Karpas-422 (cell line): ENCODE data around the gene PCDHGA2. TPM values are rescaled to one million over a fixed set of nuclear protein-coding genes. Genes with fewer than 3 reads are reported as not detected.
A peak's percentile ranks its signal among the peaks of the same experiment; 100 is the strongest.
"Not testable (repeated sequence)": the region's sequence is repeated elsewhere in the genome, so short reads cannot be mapped to it uniquely, and the experiment has no call there.

Experiments
- DNase-seq: peaks from one replicate; pipeline ENCODE4 v3.0.0-alpha.2; 2015
- H2AFZ ChIP-seq: fragments of 200-600 bp; sonication (generic); 2 replicates; pipeline ENCODE4 v1.6.1; 2014; ENCODE audit warnings: antibody characterized with exemption, low read length, mixed read lengths
- H3K27ac ChIP-seq: fragments of 200-600 bp; sonication (generic); 2 replicates; pipeline ENCODE4 v1.5.1; 2014; ENCODE audit warnings: mild to moderate bottlenecking, low read length, moderate library complexity
- H3K27me3 ChIP-seq: fragments of 200-600 bp; sonication (generic); 2 replicates; pipeline ENCODE4 v1.6.1; 2014; ENCODE audit warnings: low read length, mixed read lengths
- H3K36me3 ChIP-seq: fragments of 200-600 bp; sonication (generic); 2 replicates; pipeline ENCODE4 v1.6.1; 2014; ENCODE audit warnings: low read length, mixed read lengths; ENCODE audit not compliant: insufficient read depth
- H3K4me1 ChIP-seq: fragments of 200-600 bp; sonication (generic); 2 replicates; pipeline ENCODE4 v1.6.1; 2014; ENCODE audit warnings: mild to moderate bottlenecking, low read length, mixed read lengths
- H3K4me2 ChIP-seq: fragments of 200-600 bp; sonication (generic); 2 replicates; pipeline ENCODE4 v1.6.1; 2014; ENCODE audit warnings: low read length, low read depth, mild to moderate bottlenecking; ENCODE audit not compliant: poor library complexity, severe bottlenecking
- H3K4me3 ChIP-seq: fragments of 200-600 bp; sonication (generic); 2 replicates; pipeline ENCODE4 v1.5.1; 2014; ENCODE audit warnings: mild to moderate bottlenecking, antibody characterized with exemption, low read length, mixed read lengths
- H3K79me2 ChIP-seq: fragments of 200-600 bp; sonication (generic); 2 replicates; pipeline ENCODE4 v1.6.1; 2014; ENCODE audit warnings: mild to moderate bottlenecking, low read length, mixed read lengths
- H3K9ac ChIP-seq: fragments of 200-600 bp; sonication (generic); 2 replicates; pipeline ENCODE4 v1.6.0; 2014; ENCODE audit warnings: low read length
- H3K9me2 ChIP-seq: fragments of 200-600 bp; sonication (generic), shearing (Covaris generic); replicated peaks from 2 replicates; pipeline ENCODE4 v1.6.0; 2014; ENCODE audit warnings: mild to moderate bottlenecking, low read length, moderate library complexity; ENCODE audit not compliant: insufficient read depth
- H3K9me3 ChIP-seq: fragments of 300-700, 200-600 bp; sonication (generic); 2 replicates; pipeline ENCODE4 v1.6.1; 2014; ENCODE audit warnings: low read length, mixed read lengths
- H4K20me1 ChIP-seq: fragments of 200-600 bp; sonication (generic); 2 replicates; pipeline ENCODE4 v1.6.1; 2014; ENCODE audit warnings: mild to moderate bottlenecking, antibody characterized with exemption, low read length, low read depth; ENCODE audit not compliant: insufficient read depth
- total RNA-seq: library from RNA; depleted of rRNA; stranded (reverse); fragments of >200 nt; shearing (Covaris generic); gene quantifications from 2 replicates; pipeline ENCODE4 v1.2.3, GENCODE V29; 2014; ENCODE audit warnings: low replicate concordance

The PCDHGA2 gene
- total RNA-seq, 1 experiment from 2014 or later = 0.04 TPM

- peaks cover 71% of the 10 kb centered on the region for H3K79me2 ChIP-seq
- not testable (repeated sequence) for H3K4me2 ChIP-seq, H3K27me3 ChIP-seq, DNase-seq, H3K9ac ChIP-seq, H3K9me2 ChIP-seq, H2AFZ ChIP-seq, H3K4me3 ChIP-seq, H4K20me1 ChIP-seq, H3K27ac ChIP-seq, H3K4me1 ChIP-seq
- H3K9me3 ChIP-seq = peaks cover 68% of the 10 kb centered on the region
- peaks cover 71% of the 10 kb centered on the region for H3K36me3 ChIP-seq
Observed at GRCh38 chr5:141375444-141376155, 37.0 kb downstream of the PCDHGA2 start.

- H3K27me3 ChIP-seq = no peaks in the 10 kb centered on the region
- H4K20me1 ChIP-seq = no peaks in the 10 kb centered on the region
- no peaks in the 10 kb centered on the region for H3K9me2 ChIP-seq
- H3K36me3 ChIP-seq = peaks cover 63% of the 10 kb centered on the region
- H3K79me2 ChIP-seq = peaks cover 37% of the 10 kb centered on the region
- H2AFZ ChIP-seq = no peak within 1 kb of the TSS
- no peak within 1 kb of the TSS for H3K27ac ChIP-seq
- peaks cover 39% of the 10 kb centered on the region for H3K9me3 ChIP-seq
- no peak within 1 kb of the TSS for H3K4me2 ChIP-seq
- no peaks in the 10 kb centered on the region for H3K4me1 ChIP-seq
- H3K9ac ChIP-seq = no peak within 1 kb of the TSS
- DNase-seq = no peak
- peak within 1 kb of the TSS; percentile 18; the same call in 1 of the 2 replicates for H3K4me3 ChIP-seq
Observed at GRCh38 chr5:141382469-141383294, 44.1 kb downstream of the PCDHGA2 start, which contains the start of gene PCDHGA7. Gene PCDHGA7, plus strand, starts transcription at chr5:141382742. Its CDS starts 158 bp downstream, at chr5:141382900.

DNA sequence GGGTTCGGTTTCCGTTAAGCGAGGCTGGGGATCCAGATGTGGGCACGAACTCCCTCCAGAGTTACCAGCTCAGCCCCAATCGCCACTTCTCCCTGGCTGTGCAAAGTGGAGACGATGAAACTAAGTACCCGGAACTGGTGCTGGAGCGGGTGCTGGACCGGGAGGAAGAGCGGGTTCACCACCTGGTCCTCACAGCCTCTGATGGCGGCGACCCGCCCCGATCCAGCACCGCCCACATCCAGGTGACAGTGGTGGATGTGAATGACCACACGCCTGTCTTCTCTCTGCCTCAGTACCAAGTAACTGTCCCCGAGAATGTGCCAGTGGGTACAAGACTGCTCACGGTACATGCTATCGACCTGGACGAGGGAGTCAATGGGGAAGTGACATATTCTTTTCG lies 44.8 kb downstream of the PCDHGA2 start:
- H3K27ac ChIP-seq = no peak overlapping the region
- H2AFZ ChIP-seq = no peak overlapping the region
- peaks cover 33% of the 10 kb centered on the region for H3K79me2 ChIP-seq
- H3K9me3 ChIP-seq = peaks cover 40% of the 10 kb centered on the region
- H3K9ac ChIP-seq = no peak overlapping the region
- no peaks in the 10 kb centered on the region for H3K9me2 ChIP-seq
- no peaks in the 10 kb centered on the region for H3K27me3 ChIP-seq
- H4K20me1 ChIP-seq = no peaks in the 10 kb centered on the region
- peaks cover 62% of the 10 kb centered on the region for H3K36me3 ChIP-seq
- DNase-seq = no peak
- no peaks in the 10 kb centered on the region for H3K4me1 ChIP-seq
- H3K4me3 ChIP-seq = peak overlapping the region; percentile 18; the same call in 1 of the 2 replicates
- no peak overlapping the region for H3K4me2 ChIP-seq

- no peak overlapping the region for H3K27ac ChIP-seq
- H3K9me3 ChIP-seq = peaks cover 38% of the 10 kb centered on the region
- no peak overlapping the region for H3K9ac ChIP-seq
- no peaks in the 10 kb centered on the region for H3K4me1 ChIP-seq
- H3K9me2 ChIP-seq = no peaks in the 10 kb centered on the region
- H3K79me2 ChIP-seq = peaks cover 21% of the 10 kb centered on the region; the same call in 1 of the 2 replicates
- H3K27me3 ChIP-seq = no peaks in the 10 kb centered on the region
- H3K4me3 ChIP-seq = no peak overlapping the region
- peaks cover 50% of the 10 kb centered on the region for H3K36me3 ChIP-seq
- no peak overlapping the region for H3K4me2 ChIP-seq
- no peak for DNase-seq
- no peak overlapping the region for H2AFZ ChIP-seq
- no peaks in the 10 kb centered on the region for H4K20me1 ChIP-seq
Observed at GRCh38 chr5:141384471-141385267, 46.1 kb downstream of the PCDHGA2 start.

GRCh38 chr5:141387557-141388311 lies 49.2 kb downstream of the PCDHGA2 start, which contains the start of gene PCDHGB4:
Gene PCDHGB4, plus strand, starts transcription at chr5:141387698. Its CDS starts 187 bp downstream, at chr5:141387885.
- not testable (repeated sequence) for H2AFZ ChIP-seq, H3K9ac ChIP-seq, H3K4me2 ChIP-seq, H3K27ac ChIP-seq, DNase-seq, H4K20me1 ChIP-seq, H3K4me1 ChIP-seq, H3K27me3 ChIP-seq, H3K4me3 ChIP-seq, H3K9me2 ChIP-seq
- Histone ChIP-seq H3K79me2 (peaks cover 12% of the 10 kb centered on the region; the same call in 1 of the 2 replicates), H3K9me3 (peaks cover 26% of the 10 kb centered on the region), H3K36me3 (peaks cover 47% of the 10 kb centered on the region)

DNA sequence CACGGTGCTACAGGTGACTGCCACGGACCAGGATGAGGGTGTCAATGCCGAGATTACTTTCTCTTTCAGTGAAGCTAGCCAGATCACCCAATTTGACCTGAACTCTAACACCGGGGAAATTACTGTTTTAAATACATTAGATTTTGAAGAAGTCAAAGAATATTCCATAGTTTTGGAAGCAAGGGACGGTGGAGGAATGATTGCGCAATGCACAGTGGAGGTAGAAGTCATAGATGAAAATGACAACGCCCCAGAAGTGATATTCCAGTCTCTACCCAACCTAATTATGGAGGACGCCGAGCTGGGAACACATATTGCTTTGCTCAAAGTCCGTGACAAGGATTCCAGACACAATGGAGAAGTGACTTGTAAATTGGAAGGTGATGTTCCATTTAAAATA lies 50.1 kb downstream of the PCDHGA2 start:
- Histone ChIP-seq H3K27ac (no peak overlapping the region), H3K27me3 (no peaks in the 10 kb centered on the region), H3K4me3 (no peak overlapping the region), H2AFZ (no peak overlapping the region), H3K79me2 (peaks cover 9% of the 10 kb centered on the region; the same call in 1 of the 2 replicates), H3K9me3 (peaks cover 24% of the 10 kb centered on the region), H3K9me2 (no peaks in the 10 kb centered on the region), H3K4me2 (no peak overlapping the region), H4K20me1 (no peaks in the 10 kb centered on the region), H3K36me3 (peaks cover 41% of the 10 kb centered on the region), H3K4me1 (no peaks in the 10 kb centered on the region), H3K9ac (no peak overlapping the region)
- DNase-seq = no peak

- Histone ChIP-seq H3K27me3 (no peaks in the 10 kb centered on the region), H3K9ac (no peak overlapping the region), H4K20me1 (no peaks in the 10 kb centered on the region), H2AFZ (no peak overlapping the region), H3K4me1 (no peaks in the 10 kb centered on the region), H3K4me3 (no peak overlapping the region), H3K79me2 (peaks cover 8% of the 10 kb centered on the region; the same call in 1 of the 2 replicates), H3K36me3 (peaks cover 40% of the 10 kb centered on the region), H3K9me2 (no peaks in the 10 kb centered on the region), H3K4me2 (no peak overlapping the region), H3K9me3 (peaks cover 23% of the 10 kb centered on the region), H3K27ac (no peak overlapping the region)
- DNase-seq = no peak
Observed at GRCh38 chr5:141389153-141390042, 50.8 kb downstream of the PCDHGA2 start.
